Measurements from ENCODE around the gene SIRPA.

DNA sequence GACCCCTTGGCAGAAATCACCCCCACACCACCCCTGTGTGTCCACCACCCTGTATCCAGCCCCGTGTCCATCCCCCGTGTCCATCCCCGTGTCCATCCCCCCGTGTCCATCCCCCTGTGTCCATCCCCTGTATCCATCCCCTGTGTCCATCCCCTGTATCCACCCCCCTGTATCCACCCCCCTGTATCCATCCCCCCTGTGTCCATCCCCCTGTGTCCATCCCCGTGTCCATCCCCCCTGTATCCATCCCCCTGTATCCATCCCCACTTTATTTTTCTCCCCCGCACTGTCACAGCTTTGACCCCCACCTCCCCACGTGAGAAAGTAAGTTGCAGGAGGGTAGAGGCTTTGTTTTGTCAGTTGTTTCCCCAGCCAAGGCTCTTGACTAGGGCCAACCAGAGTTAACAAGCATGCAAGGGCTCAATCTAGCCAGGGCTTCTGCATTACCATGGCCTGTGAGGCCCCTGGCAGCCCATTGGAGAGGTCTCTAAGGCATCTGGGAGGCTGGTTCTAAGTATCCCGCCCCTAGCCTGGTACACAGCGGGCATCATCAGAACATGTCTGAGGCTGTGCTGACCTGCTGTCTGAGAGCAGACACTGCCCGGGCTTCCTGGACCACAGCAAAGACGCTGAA lies 18.1 kb upstream of the SIRPA start:
- TF ChIP-seq, protein P1, sequence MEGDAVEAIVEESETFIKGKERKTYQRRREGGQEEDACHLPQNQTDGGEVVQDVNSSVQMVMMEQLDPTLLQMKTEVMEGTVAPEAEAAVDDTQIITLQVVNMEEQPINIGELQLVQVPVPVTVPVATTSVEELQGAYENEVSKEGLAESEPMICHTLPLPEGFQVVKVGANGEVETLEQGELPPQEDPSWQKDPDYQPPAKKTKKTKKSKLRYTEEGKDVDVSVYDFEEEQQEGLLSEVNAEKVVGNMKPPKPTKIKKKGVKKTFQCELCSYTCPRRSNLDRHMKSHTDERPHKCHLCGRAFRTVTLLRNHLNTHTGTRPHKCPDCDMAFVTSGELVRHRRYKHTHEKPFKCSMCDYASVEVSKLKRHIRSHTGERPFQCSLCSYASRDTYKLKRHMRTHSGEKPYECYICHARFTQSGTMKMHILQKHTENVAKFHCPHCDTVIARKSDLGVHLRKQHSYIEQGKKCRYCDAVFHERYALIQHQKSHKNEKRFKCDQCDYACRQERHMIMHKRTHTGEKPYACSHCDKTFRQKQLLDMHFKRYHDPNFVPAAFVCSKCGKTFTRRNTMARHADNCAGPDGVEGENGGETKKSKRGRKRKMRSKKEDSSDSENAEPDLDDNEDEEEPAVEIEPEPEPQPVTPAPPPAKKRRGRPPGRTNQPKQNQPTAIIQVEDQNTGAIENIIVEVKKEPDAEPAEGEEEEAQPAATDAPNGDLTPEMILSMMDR (IDR thresholded peaks at IDR 0.05) = no peak
- TF ChIP-seq, protein P2, sequence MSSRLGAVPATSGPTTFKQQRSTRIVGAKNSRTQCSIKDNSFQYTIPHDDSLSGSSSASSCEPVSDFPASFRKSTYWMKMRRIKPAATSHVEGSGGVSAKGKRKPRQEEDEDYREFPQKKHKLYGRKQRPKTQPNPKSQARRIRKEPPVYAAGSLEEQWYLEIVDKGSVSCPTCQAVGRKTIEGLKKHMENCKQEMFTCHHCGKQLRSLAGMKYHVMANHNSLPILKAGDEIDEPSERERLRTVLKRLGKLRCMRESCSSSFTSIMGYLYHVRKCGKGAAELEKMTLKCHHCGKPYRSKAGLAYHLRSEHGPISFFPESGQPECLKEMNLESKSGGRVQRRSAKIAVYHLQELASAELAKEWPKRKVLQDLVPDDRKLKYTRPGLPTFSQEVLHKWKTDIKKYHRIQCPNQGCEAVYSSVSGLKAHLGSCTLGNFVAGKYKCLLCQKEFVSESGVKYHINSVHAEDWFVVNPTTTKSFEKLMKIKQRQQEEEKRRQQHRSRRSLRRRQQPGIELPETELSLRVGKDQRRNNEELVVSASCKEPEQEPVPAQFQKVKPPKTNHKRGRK (CRISPR knock-in tag; IDR thresholded peaks at IDR 0.05; ENCODE audit: borderline replicate concordance) = no peak
- TF ChIP-seq, protein P3, sequence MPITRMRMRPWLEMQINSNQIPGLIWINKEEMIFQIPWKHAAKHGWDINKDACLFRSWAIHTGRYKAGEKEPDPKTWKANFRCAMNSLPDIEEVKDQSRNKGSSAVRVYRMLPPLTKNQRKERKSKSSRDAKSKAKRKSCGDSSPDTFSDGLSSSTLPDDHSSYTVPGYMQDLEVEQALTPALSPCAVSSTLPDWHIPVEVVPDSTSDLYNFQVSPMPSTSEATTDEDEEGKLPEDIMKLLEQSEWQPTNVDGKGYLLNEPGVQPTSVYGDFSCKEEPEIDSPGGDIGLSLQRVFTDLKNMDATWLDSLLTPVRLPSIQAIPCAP (CRISPR knock-in tag; IDR thresholded peaks at IDR 0.05) = no peak
- TF ChIP-seq RORB (CRISPR knock-in tag; IDR thresholded peaks at IDR 0.05) (no peak), ZNF423 (CRISPR knock-in tag; IDR thresholded peaks at IDR 0.05) (no peak), ZNF232 (CRISPR knock-in tag; IDR thresholded peaks at IDR 0.05) (no peak), IRF2 (CRISPR knock-in tag; IDR thresholded peaks at IDR 0.05; ENCODE audit: borderline replicate concordance, low read depth) (no peak), TEAD4 (CRISPR knock-in tag; IDR thresholded peaks at IDR 0.05) (no peak), KAT7 (CRISPR knock-in tag; IDR thresholded peaks at IDR 0.05; ENCODE audit: borderline replicate concordance) (no peak), GRHL2 (CRISPR knock-in tag; IDR thresholded peaks at IDR 0.05; ENCODE audit: insufficient replicate concordance, severe bottlenecking) (no peak), ZBTB21 (CRISPR knock-in tag; IDR thresholded peaks at IDR 0.05; ENCODE audit: borderline replicate concordance) (no peak)
- TF ChIP-seq, protein P4, sequence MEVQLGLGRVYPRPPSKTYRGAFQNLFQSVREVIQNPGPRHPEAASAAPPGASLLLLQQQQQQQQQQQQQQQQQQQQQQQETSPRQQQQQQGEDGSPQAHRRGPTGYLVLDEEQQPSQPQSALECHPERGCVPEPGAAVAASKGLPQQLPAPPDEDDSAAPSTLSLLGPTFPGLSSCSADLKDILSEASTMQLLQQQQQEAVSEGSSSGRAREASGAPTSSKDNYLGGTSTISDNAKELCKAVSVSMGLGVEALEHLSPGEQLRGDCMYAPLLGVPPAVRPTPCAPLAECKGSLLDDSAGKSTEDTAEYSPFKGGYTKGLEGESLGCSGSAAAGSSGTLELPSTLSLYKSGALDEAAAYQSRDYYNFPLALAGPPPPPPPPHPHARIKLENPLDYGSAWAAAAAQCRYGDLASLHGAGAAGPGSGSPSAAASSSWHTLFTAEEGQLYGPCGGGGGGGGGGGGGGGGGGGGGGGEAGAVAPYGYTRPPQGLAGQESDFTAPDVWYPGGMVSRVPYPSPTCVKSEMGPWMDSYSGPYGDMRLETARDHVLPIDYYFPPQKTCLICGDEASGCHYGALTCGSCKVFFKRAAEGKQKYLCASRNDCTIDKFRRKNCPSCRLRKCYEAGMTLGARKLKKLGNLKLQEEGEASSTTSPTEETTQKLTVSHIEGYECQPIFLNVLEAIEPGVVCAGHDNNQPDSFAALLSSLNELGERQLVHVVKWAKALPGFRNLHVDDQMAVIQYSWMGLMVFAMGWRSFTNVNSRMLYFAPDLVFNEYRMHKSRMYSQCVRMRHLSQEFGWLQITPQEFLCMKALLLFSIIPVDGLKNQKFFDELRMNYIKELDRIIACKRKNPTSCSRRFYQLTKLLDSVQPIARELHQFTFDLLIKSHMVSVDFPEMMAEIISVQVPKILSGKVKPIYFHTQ (CRISPR knock-in tag; IDR thresholded peaks at IDR 0.05) = no peak
- TF ChIP-seq, protein P5, sequence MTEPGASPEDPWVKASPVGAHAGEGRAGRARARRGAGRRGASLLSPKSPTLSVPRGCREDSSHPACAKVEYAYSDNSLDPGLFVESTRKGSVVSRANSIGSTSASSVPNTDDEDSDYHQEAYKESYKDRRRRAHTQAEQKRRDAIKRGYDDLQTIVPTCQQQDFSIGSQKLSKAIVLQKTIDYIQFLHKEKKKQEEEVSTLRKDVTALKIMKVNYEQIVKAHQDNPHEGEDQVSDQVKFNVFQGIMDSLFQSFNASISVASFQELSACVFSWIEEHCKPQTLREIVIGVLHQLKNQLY (CRISPR knock-in tag; IDR thresholded peaks at IDR 0.05) = no peak
- TF ChIP-seq, protein P6, sequence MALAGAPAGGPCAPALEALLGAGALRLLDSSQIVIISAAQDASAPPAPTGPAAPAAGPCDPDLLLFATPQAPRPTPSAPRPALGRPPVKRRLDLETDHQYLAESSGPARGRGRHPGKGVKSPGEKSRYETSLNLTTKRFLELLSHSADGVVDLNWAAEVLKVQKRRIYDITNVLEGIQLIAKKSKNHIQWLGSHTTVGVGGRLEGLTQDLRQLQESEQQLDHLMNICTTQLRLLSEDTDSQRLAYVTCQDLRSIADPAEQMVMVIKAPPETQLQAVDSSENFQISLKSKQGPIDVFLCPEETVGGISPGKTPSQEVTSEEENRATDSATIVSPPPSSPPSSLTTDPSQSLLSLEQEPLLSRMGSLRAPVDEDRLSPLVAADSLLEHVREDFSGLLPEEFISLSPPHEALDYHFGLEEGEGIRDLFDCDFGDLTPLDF (CRISPR knock-in tag; IDR thresholded peaks at IDR 0.05) = no peak
